B cell (primary cell): ENCODE data around the gene SCARB1. TPM values are rescaled to one million over a fixed set of nuclear protein-coding genes. Genes with fewer than 3 reads are reported as not detected.

Experiments used
- ATAC-seq: fragments of 200-7000 bp; cut with Tn5 transposase; one replicate; pipeline ENCODE4 v1.10.0; 2021; ENCODE audit warnings: low read depth, mild to moderate bottlenecking, moderate number of reproducible peaks, moderate library complexity
- CTCF ChIA-PET: fragments of 350-600 bp; sonication (Branson Sonifier 250); formaldehyde crosslinking; loops from one replicate; lab custom pipeline; 2021; ENCODE audit warnings: antibody characterized with exemption, inconsistent platforms; lab: Charles Lee
- POLR2A ChIA-PET: fragments of 350-600 bp; sonication (Branson Sonifier 250); formaldehyde crosslinking; loops from one replicate; lab custom pipeline; 2021; ENCODE audit warnings: antibody characterized with exemption; lab: Charles Lee
- DNase-seq: peaks from one replicate; pipeline ENCODE4 v3.0.0; 2013
- H2AFZ ChIP-seq: 2 replicates; pipeline ENCODE4 v1.6.1; 2012; ENCODE audit warnings: mild to moderate bottlenecking, low read depth, low read length; ENCODE audit not compliant: insufficient read depth, poor library complexity, severe bottlenecking
- H3K27ac ChIP-seq, 2 donors: 1 replicate in 1 of 2; 2 replicates in 1 of 2; pipeline ENCODE4 v1.5.1; 2012 to 2013; ENCODE audit warnings: low read length in 2 of 2, mild to moderate bottlenecking in 2 of 2, moderate library complexity in 1 of 2
- H3K27me3 ChIP-seq, 4 experiments: fragments of 200-600 bp in 1 of 4; sonication (generic) in 1 of 4; replicated peaks in 1 of 4; 1 replicate in 2 of 4; 2 replicates in 2 of 4; pipeline versions ENCODE4 v1.6.1 to v1.7.0; 2013 to 2016; ENCODE audit warnings: low read length in 3 of 4, mild to moderate bottlenecking in 2 of 4, mixed read lengths in 1 of 4, moderate library complexity in 1 of 4; ENCODE audit not compliant: insufficient read depth in 4 of 4, control insufficient read depth in 3 of 4; ENCODE audit errors: control extremely low read depth in 1 of 4
- H3K36me3 ChIP-seq, 2 experiments: replicated peaks in 1 of 2; 1 replicate in 1 of 2; 2 replicates in 1 of 2; pipeline versions ENCODE4 v1.6.1 to v1.7.1; 2013; ENCODE audit warnings: low read length in 1 of 2; ENCODE audit not compliant: insufficient read depth in 2 of 2, control insufficient read depth in 1 of 2; ENCODE audit errors: control extremely low read depth in 1 of 2, extremely low read depth in 1 of 2
- H3K4me1 ChIP-seq, 2 donors: fragments of 200-600 bp in 1 of 2; sonication (generic) in 1 of 2; 1 replicate in 1 of 2; 2 replicates in 1 of 2; pipeline versions ENCODE4 v1.5.1 to v1.6.1; 2013 to 2017; ENCODE audit warnings: low read length in 2 of 2; ENCODE audit not compliant: control insufficient read depth in 2 of 2, insufficient read depth in 2 of 2
- H3K4me2 ChIP-seq: replicated peaks from 2 replicates; pipeline ENCODE3; 2012; ENCODE audit warnings: mild to moderate bottlenecking, low read depth, low read length; ENCODE audit not compliant: poor library complexity, severe bottlenecking
- H3K4me3 ChIP-seq, 5 experiments: fragments of 200-600 bp in 1 of 5; sonication (generic) in 1 of 5; 1 replicate in 3 of 5; 2 replicates in 2 of 5; pipeline versions ENCODE4 v1.5.1 to v1.7.0; 2011 to 2016; ENCODE audit warnings: low read length in 4 of 5, mild to moderate bottlenecking in 4 of 5, low read depth in 2 of 5, control low read depth in 1 of 5, moderate library complexity in 1 of 5; ENCODE audit not compliant: insufficient read depth in 1 of 5; ENCODE audit errors: control extremely low read depth in 1 of 5, extremely low read depth in 1 of 5
- H3K79me2 ChIP-seq: fragments of 200-600 bp; sonication (generic); one replicate; pipeline ENCODE4 v1.6.0; 2016; ENCODE audit warnings: low read length; ENCODE audit not compliant: control insufficient read depth, insufficient read depth
- H3K9ac ChIP-seq: fragments of 200-600 bp; sonication (generic); 2 replicates; pipeline ENCODE4 v1.6.1; 2017; ENCODE audit warnings: mild to moderate bottlenecking, low read length, moderate library complexity
- H3K9me3 ChIP-seq, 3 donors: one replicate each; pipeline versions ENCODE4 v1.6.1 to v1.7.1; 2013; ENCODE audit warnings: low read length in 2 of 3; ENCODE audit not compliant: control insufficient read depth in 2 of 3, insufficient read depth in 1 of 3; ENCODE audit errors: control extremely low read depth in 1 of 3
- H4K20me1 ChIP-seq: 2 replicates; pipeline ENCODE4 v1.6.0; 2012; ENCODE audit warnings: mild to moderate bottlenecking, low read length; ENCODE audit not compliant: insufficient read depth, control insufficient read depth, poor library complexity, severe bottlenecking
- H3K27ac Mint-ChIP-seq: one replicate; pipeline ENCODE4 v1.8.0; 2021; ENCODE audit warnings: mixed read lengths
- H3K27me3 Mint-ChIP-seq: one replicate; pipeline ENCODE4 v1.8.0; 2021; ENCODE audit warnings: mixed read lengths
- H3K4me1 Mint-ChIP-seq: one replicate; pipeline ENCODE4 v1.8.0; 2021; ENCODE audit warnings: mixed read lengths
- H3K4me3 Mint-ChIP-seq: one replicate; pipeline ENCODE4 v1.8.0; 2021; ENCODE audit warnings: mixed read lengths
- H3K9me3 Mint-ChIP-seq: one replicate; pipeline ENCODE4 v1.8.0; 2022; ENCODE audit warnings: mixed read lengths; ENCODE audit not compliant: insufficient read depth
- EZH2 ChIP-seq: IDR thresholded peaks from 2 replicates; pipeline ENCODE4 v1.6.1; 2012; ENCODE audit warnings: borderline replicate concordance, low read depth, mild to moderate bottlenecking, moderate library complexity, low read length; ENCODE audit not compliant: insufficient read depth, poor library complexity, severe bottlenecking
- WGBS: methylation state at CpG from one replicate; pipeline ENCODE4 v1.1.5; 2013; ENCODE audit warnings: missing lambda C conversion rate; ENCODE audit not compliant: insufficient coverage; 5-methylcytosine and 5-hydroxymethylcytosine counted together
- intact Hi-C: fragments of 100-400 bp; cut with micrococcal nuclease; formaldehyde crosslinking; loops from one replicate; pipeline ENCODE4 v1.10.0; 2022
- polyA plus RNA-seq: library from polyadenylated mRNA; depleted of rRNA; stranded (reverse); fragments of >200 nt; gene quantifications from 2 replicates; pipeline ENCODE4 v1.2.3, GENCODE V29; 2012
- total RNA-seq, 2 donors: library from RNA; stranded (reverse); fragments of 120-200 nt in 1 of 2; gene quantifications; 1 replicate in 1 of 2; 2 replicates in 1 of 2; pipeline versions ENCODE4 v1.2.3 to v1.2.4, GENCODE V29; 2013 to 2022
- TF ChIP-seq, protein P1 (sequence below): fragments of 200-600 bp; IDR thresholded peaks from one replicate; pipeline ENCODE4 v1.8.0; 2022; ENCODE audit warnings: antibody characterized with exemption, mild to moderate bottlenecking

The SCARB1 gene
- total and polyA plus RNA-seq, 2 donors (not counting 1 experiment from before 2014, with no cell fraction given), result 26.8 to 30.7 TPM

DNA sequence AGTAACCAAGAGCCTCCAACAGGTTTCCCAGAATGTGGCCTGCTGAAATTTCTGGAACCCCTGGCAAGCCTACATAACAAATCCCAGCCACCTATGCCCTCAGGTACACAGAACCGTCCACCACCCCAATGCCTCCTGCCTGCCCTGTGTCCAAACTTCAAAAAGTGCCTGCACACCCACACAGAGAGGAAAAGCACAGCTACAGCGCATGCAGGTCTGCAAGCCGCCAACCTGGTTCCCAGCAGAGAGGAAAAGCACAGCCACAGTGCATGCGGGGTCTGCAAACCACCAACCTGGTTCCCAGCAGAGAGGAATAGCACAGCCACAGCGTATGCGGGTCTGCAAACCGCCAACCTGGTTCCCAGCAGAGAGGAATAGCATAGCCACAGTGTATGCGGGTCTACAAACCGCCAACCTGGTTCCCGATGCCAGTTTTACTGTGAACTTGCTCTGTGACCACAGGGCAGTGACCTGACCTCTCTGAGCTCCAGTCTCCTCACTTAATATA lies 113.5 kb downstream of the SCARB1 start:
- CTCF ChIA-PET, result interaction anchor here (1.4 to 2.4 kb wide), 2 partner anchors 15 to 402 kb away, joined by 4 to 7 read pairs; no protein-coding TSS in a partner anchor
- Histone ChIP-seq H3K36me3 (no peaks in the 10 kb centered on the region), H4K20me1 (no peaks in the 10 kb centered on the region), H3K27me3 (peaks cover 0 to 38% (median 8%) of the 10 kb centered on the region in 4 experiments), H3K27ac (no peak overlapping the region), H3K4me2 (no peak overlapping the region), H3K79me2 (no peaks in the 10 kb centered on the region), H2AFZ (no peak overlapping the region), H3K9ac (no peak overlapping the region), H3K4me1 (peaks cover 0 to 10% of the 10 kb centered on the region in 2 donors), H3K4me3 (no peak overlapping the region), H3K9me3 (peaks cover 0 to 15% (median 3%) of the 10 kb centered on the region in 3 donors)
- no peak overlapping the region for H3K4me3 Mint-ChIP-seq
- ATAC-seq, result no peak
- POLR2A ChIA-PET, result no interaction called here
- intact Hi-C loops, result no loop called here
- H3K9me3 Mint-ChIP-seq, result peaks cover 2% of the 10 kb centered on the region
- H3K4me1 Mint-ChIP-seq, result peaks cover 16% of the 10 kb centered on the region
- 72% methylated on average over 10 of the region's 10 CpGs for WGBS
- H3K27ac Mint-ChIP-seq, result no peak overlapping the region
- peaks cover 48% of the 10 kb centered on the region for H3K27me3 Mint-ChIP-seq
- TF ChIP-seq EZH2, result no peak
- TF ChIP-seq, protein P1, sequence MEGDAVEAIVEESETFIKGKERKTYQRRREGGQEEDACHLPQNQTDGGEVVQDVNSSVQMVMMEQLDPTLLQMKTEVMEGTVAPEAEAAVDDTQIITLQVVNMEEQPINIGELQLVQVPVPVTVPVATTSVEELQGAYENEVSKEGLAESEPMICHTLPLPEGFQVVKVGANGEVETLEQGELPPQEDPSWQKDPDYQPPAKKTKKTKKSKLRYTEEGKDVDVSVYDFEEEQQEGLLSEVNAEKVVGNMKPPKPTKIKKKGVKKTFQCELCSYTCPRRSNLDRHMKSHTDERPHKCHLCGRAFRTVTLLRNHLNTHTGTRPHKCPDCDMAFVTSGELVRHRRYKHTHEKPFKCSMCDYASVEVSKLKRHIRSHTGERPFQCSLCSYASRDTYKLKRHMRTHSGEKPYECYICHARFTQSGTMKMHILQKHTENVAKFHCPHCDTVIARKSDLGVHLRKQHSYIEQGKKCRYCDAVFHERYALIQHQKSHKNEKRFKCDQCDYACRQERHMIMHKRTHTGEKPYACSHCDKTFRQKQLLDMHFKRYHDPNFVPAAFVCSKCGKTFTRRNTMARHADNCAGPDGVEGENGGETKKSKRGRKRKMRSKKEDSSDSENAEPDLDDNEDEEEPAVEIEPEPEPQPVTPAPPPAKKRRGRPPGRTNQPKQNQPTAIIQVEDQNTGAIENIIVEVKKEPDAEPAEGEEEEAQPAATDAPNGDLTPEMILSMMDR, result no peak
- DNase-seq, result no peak

- H3K4me3 ChIP-seq, result no peak overlapping the region
- H3K79me2 ChIP-seq, result no peaks in the 10 kb centered on the region
- no peak for TF ChIP-seq EZH2
- TF ChIP-seq, protein P1, result no peak
- no peak for DNase-seq
- ChIA-PET POLR2A (interaction anchor here (0.7 kb wide), 1 partner anchor 202 kb away, joined by 5 read pairs; no protein-coding TSS in a partner anchor), CTCF (interaction anchor here (1.2 to 2.4 kb wide), 3 partner anchors 22 to 713 kb away, joined by 3 to 7 read pairs (median 3); no protein-coding TSS in a partner anchor)
- H2AFZ ChIP-seq, result no peak overlapping the region
- H3K9me3 ChIP-seq, result peaks cover 0 to 16% (median 3%) of the 10 kb centered on the region in 3 donors
- no peaks in the 10 kb centered on the region for H3K36me3 ChIP-seq
- peaks cover 0 to 5% of the 10 kb centered on the region in 2 donors for H3K4me1 ChIP-seq
- no peak overlapping the region for H3K4me2 ChIP-seq
- intact Hi-C loops, result no loop called here
- WGBS, result 92% methylated on average over 9 of the region's 9 CpGs
- Mint-ChIP-seq H3K4me3 (no peak overlapping the region), H3K27me3 (peaks cover 49% of the 10 kb centered on the region), H3K9me3 (peaks cover 2% of the 10 kb centered on the region), H3K4me1 (peaks cover 16% of the 10 kb centered on the region), H3K27ac (no peak overlapping the region)
- no peaks in the 10 kb centered on the region for H4K20me1 ChIP-seq
- H3K27ac ChIP-seq, result no peak overlapping the region
- peaks cover 0 to 34% (median 8%) of the 10 kb centered on the region in 4 experiments for H3K27me3 ChIP-seq
- no peak for ATAC-seq
- H3K9ac ChIP-seq, result no peak overlapping the region
Measured at GRCh38 chr12:124749725-124750124, 113.9 kb downstream of the SCARB1 start.
